K562 (cell line): ENCODE measurements around the gene AFDN. TPM values are rescaled to one million over a fixed set of nuclear protein-coding genes. Genes with fewer than 3 reads are reported as not detected.

ENCODE experiments used
- ARID3B ChIP-seq: fragments of 250-450 bp; sonication (Bioruptor Pico); IDR thresholded peaks from 2 replicates; pipeline ENCODE4 v1.4.0; 2020; ENCODE audit warnings: borderline replicate concordance
- CCAR2 ChIP-seq: fragments of 200-400 bp; formaldehyde crosslinking; IDR thresholded peaks from 2 replicates; pipeline ENCODE4 v1.6.1; 2017; ENCODE audit warnings: mild to moderate bottlenecking, low read depth, low read length
- CHCHD3 ChIP-seq: fragments of 250-450 bp; sonication (Bioruptor Pico); IDR thresholded peaks from 2 replicates; pipeline ENCODE4 v2.1.2; 2022; ENCODE audit warnings: mild to moderate bottlenecking
- DACH1 ChIP-seq: fragments of 450-650 bp; IDR thresholded peaks from 2 replicates; pipeline ENCODE4 v1.6.1; 2018; ENCODE audit not compliant: partially characterized antibody
- ERF ChIP-seq: fragments of 450-650 bp; formaldehyde crosslinking; IDR thresholded peaks from 2 replicates; pipeline ENCODE4 v1.4.0; 2020; ENCODE audit warnings: mild to moderate bottlenecking, mixed read lengths
- GABPB1 ChIP-seq: sonication (generic); formaldehyde crosslinking; IDR thresholded peaks from 2 replicates; pipeline ENCODE4 v1.8.0; 2022; ENCODE audit warnings: mild to moderate bottlenecking, missing genetic modification reagents
- GTF2B ChIP-seq: IDR thresholded peaks from 2 replicates; pipeline ENCODE4 v1.6.1; 2011; ENCODE audit not compliant: insufficient read length; ENCODE audit errors: extremely low read depth
- HBP1 ChIP-seq: fragments of 450-650 bp; formaldehyde crosslinking; IDR thresholded peaks from 2 replicates; pipeline ENCODE4 v1.4.0; 2022; ENCODE audit warnings: missing genetic modification characterization
- HES1 ChIP-seq: fragments of 450-650 bp; IDR thresholded peaks from 2 replicates; pipeline ENCODE4 v1.6.1; 2016; ENCODE audit warnings: low read depth, mild to moderate bottlenecking, moderate library complexity
- HMG20B ChIP-seq: fragments of 250-450 bp; sonication (Bioruptor Pico); IDR thresholded peaks from 2 replicates; pipeline ENCODE4 v1.5.0; 2021; ENCODE audit warnings: mild to moderate bottlenecking
- HNRNPH1 ChIP-seq: fragments of 200-400 bp; formaldehyde crosslinking; optimal IDR thresholded peaks from 2 replicates; pipeline ENCODE3; 2017; ENCODE audit warnings: low read depth, mild to moderate bottlenecking, low read length, moderate library complexity
- ILK ChIP-seq: fragments of 450-650 bp; IDR thresholded peaks from 2 replicates; pipeline ENCODE4 v1.6.1; 2016; ENCODE audit warnings: missing genetic modification characterization, low read depth, mild to moderate bottlenecking, missing compliant biosample characterization, moderate library complexity, borderline replicate concordance
- PHF8 ChIP-seq: fragments of 200-600 bp; sonication (generic); IDR thresholded peaks from 2 replicates; pipeline ENCODE4 v1.6.1; 2012; ENCODE audit warnings: mixed run types, mild to moderate bottlenecking, inconsistent platforms, low read length, moderate library complexity, borderline replicate concordance
- PKNOX1 ChIP-seq: fragments of 450-650 bp; IDR thresholded peaks from 2 replicates; pipeline ENCODE4 v1.6.1; 2016
- POLR2AphosphoS5 ChIP-seq: IDR thresholded peaks from 2 replicates; pipeline ENCODE4 v1.6.1; 2011; ENCODE audit warnings: mild to moderate bottlenecking, low read depth, low read length, moderate library complexity; ENCODE audit not compliant: control insufficient read depth, insufficient read depth
- SIRT6 ChIP-seq: IDR thresholded peaks from one replicate; pipeline ENCODE4 v1.6.1; 2012; ENCODE audit warnings: low read depth, mild to moderate bottlenecking, control low read depth, inconsistent platforms, low read length, moderate library complexity
- SMC3 ChIP-seq: conservative IDR thresholded peaks from 2 replicates; pipeline ENCODE4 v1.6.1; 2011; ENCODE audit warnings: low read depth, low read length, improper control_type of control experiment; ENCODE audit not compliant: insufficient read depth
- SOX6 ChIP-seq: fragments of 450-650 bp; IDR thresholded peaks from 2 replicates; pipeline ENCODE4 v1.6.1; 2014; ENCODE audit warnings: mild to moderate bottlenecking
- ZNF561 ChIP-seq: fragments of 450-650 bp; formaldehyde crosslinking; conservative IDR thresholded peaks from 2 replicates; pipeline ENCODE4 v1.4.0; 2020; ENCODE audit warnings: mild to moderate bottlenecking, moderate library complexity
- ZNF586 ChIP-seq: fragments of 450-650 bp; formaldehyde crosslinking; conservative IDR thresholded peaks from 2 replicates; pipeline ENCODE4 v1.4.0; 2020; ENCODE audit warnings: mild to moderate bottlenecking, moderate library complexity
- ZNF764 ChIP-seq: fragments of 250-450 bp; sonication (Bioruptor Pico); IDR thresholded peaks from 2 replicates; pipeline ENCODE4 v1.4.0; 2020; ENCODE audit warnings: low read depth, mild to moderate bottlenecking, moderate library complexity
- ZNF780A ChIP-seq: fragments of 250-450 bp; sonication (Bioruptor Pico); IDR thresholded peaks from 2 replicates; pipeline ENCODE4 v1.5.0; 2021; ENCODE audit warnings: mild to moderate bottlenecking
- ZSCAN32 ChIP-seq: fragments of 450-650 bp; formaldehyde crosslinking; IDR thresholded peaks from 2 replicates; pipeline ENCODE4 v1.4.0; 2020; ENCODE audit warnings: mild to moderate bottlenecking, moderate library complexity
- polyA plus RNA-seq, 8 experiments: library from polyadenylated mRNA; depleted of rRNA in 4 of 8; stranded (reverse) in 5 of 8; unstranded in 3 of 8; fragments of >200 nt; fragmentation: Nextera tagmentation in 2 of 8; fragmentation: Illumina TruSeq in 1 of 8; extraction: Ambion mirVana in 2 of 8; extraction: Trizol in 1 of 8; gene quantifications; 2 replicates each; pipeline versions ENCODE4 v1.2.1 to v1.2.3, GENCODE V29; 2011 to 2014; ENCODE audit warnings: inconsistent platforms in 1 of 8, missing spikeins in 1 of 8
- total RNA-seq, 7 experiments: library from RNA; depleted of rRNA in 6 of 7; stranded (reverse); fragments of >200 nt in 6 of 7; fragmentation: Illumina TruSeq in 2 of 7; extraction: Trizol in 2 of 7; gene quantifications; 2 replicates each; pipeline versions ENCODE4 v1.2.1 to v1.2.3, GENCODE V29; 2011 to 2021; ENCODE audit warnings: low replicate concordance in 1 of 7

The AFDN gene
- total and polyA plus RNA-seq, 9 of the 15 experiments (the other 6 are each of a cell fraction or from before 2014, with no cell fraction given), result 7.2 to 129 (median 105) TPM

GRCh38 chr6:167825332-167826229 is 1.1 kb upstream of the AFDN start (continued):
- TF ChIP-seq SIRT6, result no peak
- no peak for TF ChIP-seq ZNF561
- TF ChIP-seq ERF, result no peak
- TF ChIP-seq CHCHD3 (CRISPR knock-in tag), result no peak
- TF ChIP-seq ZSCAN32 (CRISPR knock-in tag), result no peak
- no peak for TF ChIP-seq SOX6
- TF ChIP-seq PHF8, result peak; percentile 34; the same call in 1 of the 2 replicates
- no peak for TF ChIP-seq ARID3B
- no peak for TF ChIP-seq SMC3
- no peak for TF ChIP-seq PKNOX1
- TF ChIP-seq GABPB1 (CRISPR knock-in tag), result no peak
- no peak for TF ChIP-seq ZNF780A (CRISPR knock-in tag)
- TF ChIP-seq POLR2AphosphoS5, result no peak
- TF ChIP-seq DACH1, result no peak
- no peak for TF ChIP-seq HES1
- TF ChIP-seq ZNF764 (CRISPR knock-in tag), result no peak
- no peak for TF ChIP-seq ILK (tag)
- TF ChIP-seq HMG20B (CRISPR knock-in tag), result no peak
- TF ChIP-seq CCAR2, result no peak
- TF ChIP-seq ZNF586, result no peak
- TF ChIP-seq HBP1 (CRISPR knock-in tag), result no peak
- no peak for TF ChIP-seq HNRNPH1
- no peak for TF ChIP-seq GTF2B
